ENCODE results near the gene LBHD2. TPM values are rescaled to one million over a fixed set of nuclear protein-coding genes. Genes with fewer than 3 reads are reported as not detected.
A peak's percentile ranks its signal among the peaks of the same experiment; 100 is the strongest.

Gene LBHD2
- total RNA-seq, 6 experiments from 2014 or later = not detected

DNA sequence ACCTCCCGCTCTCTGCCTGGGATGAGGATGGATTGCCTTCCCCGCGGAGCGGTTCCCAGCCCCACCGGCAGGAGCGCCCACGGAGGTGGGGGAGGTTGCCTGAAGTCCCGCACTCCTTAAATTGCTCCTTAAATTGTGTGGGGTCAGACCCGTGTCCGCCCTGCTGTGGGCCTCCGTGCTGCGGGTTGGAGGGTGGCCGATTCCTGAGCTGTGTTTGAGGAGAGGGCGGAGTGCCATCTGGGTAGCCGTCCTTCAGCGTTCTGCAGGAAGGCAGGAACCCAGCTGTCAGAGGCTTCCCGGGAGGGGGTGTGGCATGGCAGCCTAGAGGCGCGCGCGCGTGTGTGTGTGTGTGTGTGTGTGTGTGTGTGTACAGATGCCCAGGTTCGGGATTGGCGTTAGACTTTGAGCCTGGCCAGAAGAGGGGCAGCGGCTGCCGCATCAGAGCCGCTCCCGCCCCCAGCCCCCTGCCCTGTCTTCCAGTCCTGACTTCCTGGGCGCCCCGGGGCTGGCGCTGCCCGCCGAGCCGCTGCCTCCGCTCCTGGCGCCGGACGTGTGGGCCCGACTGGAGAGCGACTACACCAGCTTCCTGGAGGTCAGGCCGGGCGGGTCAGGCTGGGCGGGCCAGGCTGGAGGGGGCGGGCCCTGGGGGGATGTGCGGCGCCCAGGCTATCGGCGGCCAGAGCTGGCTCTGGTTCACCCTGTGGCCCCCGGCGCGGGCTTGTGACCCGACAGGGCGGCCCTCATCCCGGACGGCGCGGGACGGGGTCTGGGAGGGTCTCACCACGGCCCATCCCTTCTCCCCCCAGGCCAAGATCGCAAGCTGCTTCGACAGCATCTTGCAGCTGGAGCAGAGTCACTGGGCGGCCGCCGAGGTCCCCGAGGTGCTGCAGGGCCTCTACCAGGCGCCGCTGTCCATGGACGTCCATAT lies 19.7 kb downstream of the LBHD2 start:
- H3K4me3 ChIP-seq = peak overlapping the region; percentile 9 to 45 (median 21)
- TF ChIP-seq CTCF (IDR thresholded peaks at IDR 0.05) (peak in 3 of 4 donors; percentile 14 to 48 (median 25)), POLR2A (IDR thresholded peaks at IDR 0.05) (peak; percentile 53)
- H3K4me1 ChIP-seq = peaks cover 0 to 74% (median 30%) of the 10 kb centered on the region in 4 donors
- H3K27ac ChIP-seq = peak overlapping the region in 1 of 3 donors; percentile 63
- DNase-seq = peak; percentile 88 to 93 (median 91)
- H3K36me3 ChIP-seq = peaks cover 0 to 7% (median 0%) of the 10 kb centered on the region in 4 donors
- intact Hi-C loops (cut with DNase I) = loop anchor here (10.0 kb wide), 2 partner anchors 81 to 181 kb away; no protein-coding TSS in a partner anchor
- ATAC-seq = peak; percentile 44 to 66 (median 54)
- no peaks in the 10 kb centered on the region for H3K27me3 ChIP-seq
- no peaks in the 10 kb centered on the region for H3K9me3 ChIP-seq
- 18% methylated on average over 5 of the region's 68 CpGs for WGBS (ENCODE audit: insufficient coverage, low coverage, low lambda C conversion rate, missing lambda C conversion rate)

DNA sequence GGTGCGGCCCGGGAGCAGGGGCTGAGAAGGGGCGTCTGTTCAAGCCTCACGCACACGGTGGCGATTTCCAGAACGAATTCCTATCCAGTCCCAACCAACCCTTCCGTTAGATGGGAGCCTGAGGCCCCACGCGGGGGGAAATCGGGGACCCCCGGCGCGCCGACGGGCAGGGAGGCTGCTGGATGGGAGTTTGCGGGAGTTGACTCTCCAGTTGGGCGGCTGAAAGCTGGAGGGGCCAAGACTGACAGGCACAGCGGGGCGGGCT lies 20.3 kb downstream of the LBHD2 start:
- peak in 2 of 3 donors; percentile 38 to 68 for DNase-seq
- ATAC-seq = no peak
- TF ChIP-seq CTCF (IDR thresholded peaks at IDR 0.05) = no peak
- TF ChIP-seq POLR2A (IDR thresholded peaks at IDR 0.05) = no peak
- peak overlapping the region in 1 of 3 donors; percentile 45 for H3K4me3 ChIP-seq
- peaks cover 0 to 74% (median 27%) of the 10 kb centered on the region in 4 donors for H3K4me1 ChIP-seq
- H3K36me3 ChIP-seq = peaks cover 0 to 7% (median 0%) of the 10 kb centered on the region in 4 donors
- H3K27ac ChIP-seq = peak overlapping the region in 1 of 3 donors; percentile 63
- 36% methylated on average over 5 of the region's 20 CpGs for WGBS (ENCODE audit: insufficient coverage, low coverage, low lambda C conversion rate, missing lambda C conversion rate)
- no peaks in the 10 kb centered on the region for H3K9me3 ChIP-seq
- H3K27me3 ChIP-seq = no peaks in the 10 kb centered on the region
- intact Hi-C loops (cut with DNase I) = loop anchor here (10.0 kb wide), 2 partner anchors 80 to 180 kb away; no protein-coding TSS in a partner anchor

GRCh38 chr14:103104654-103105452 lies 20.8 kb downstream of the LBHD2 start:
- TF ChIP-seq POLR2A (IDR thresholded peaks at IDR 0.05) = no peak
- TF ChIP-seq CTCF (IDR thresholded peaks at IDR 0.05) = peak; percentile 86 to 97 (median 92)
- DNase-seq (peak in 1 of 3 donors; percentile 77), ATAC-seq (peak; percentile 44 to 57 (median 46))
- Histone ChIP-seq H3K36me3 (peaks cover 0 to 7% (median 0%) of the 10 kb centered on the region in 4 donors), H3K4me1 (peaks cover 0 to 76% (median 27%) of the 10 kb centered on the region in 4 donors), H3K27me3 (no peaks in the 10 kb centered on the region), H3K9me3 (no peaks in the 10 kb centered on the region), H3K4me3 (peak overlapping the region in 1 of 3 donors; percentile 45), H3K27ac (peak overlapping the region in 1 of 3 donors; percentile 63)
- intact Hi-C loops (cut with DNase I) = loop anchor here (5.0 to 10.0 kb wide), 3 partner anchors 80 to 187 kb away; no protein-coding TSS in a partner anchor
- 16% methylated on average over 37 of the region's 59 CpGs for WGBS (ENCODE audit: insufficient coverage, low coverage, low lambda C conversion rate, missing lambda C conversion rate)

- WGBS (ENCODE audit: insufficient coverage, low coverage, low lambda C conversion rate, missing lambda C conversion rate) = 29% methylated on average over 2 of the region's 9 CpGs
- no peaks in the 10 kb centered on the region for H3K9me3 ChIP-seq
- peaks cover 0 to 80% (median 31%) of the 10 kb centered on the region in 4 donors for H3K4me1 ChIP-seq
- H3K27me3 ChIP-seq = no peaks in the 10 kb centered on the region
- H3K27ac ChIP-seq = peak overlapping the region in 1 of 3 donors; percentile 29
- intact Hi-C loops (cut with DNase I) = loop anchor here (5.0 to 10.0 kb wide), 3 partner anchors 79 to 187 kb away; no protein-coding TSS in a partner anchor
- peak in 1 of 3 donors; percentile 32 for DNase-seq
- H3K4me3 ChIP-seq = no peak overlapping the region
- no peak for ATAC-seq
- H3K36me3 ChIP-seq = peaks cover 0 to 7% (median 0%) of the 10 kb centered on the region in 4 donors
- TF ChIP-seq POLR2A (IDR thresholded peaks at IDR 0.05) (no peak), CTCF (IDR thresholded peaks at IDR 0.05) (peak in 2 of 4 donors; percentile 17 to 25)
Measured at GRCh38 chr14:103105580-103106150, 21.7 kb downstream of the LBHD2 start.

Measured in right lobe of liver (tissue), 6 donors.